ES-I3 (cell line): Measurements from ENCODE around the gene GNE.
"Not testable (repeated sequence)": the region's sequence is repeated elsewhere in the genome, so short reads cannot be mapped to it uniquely, and the experiment has no call there.

Experiments
- H3K36me3 ChIP-seq: 2 replicates; pipeline ENCODE4 v1.6.1; 2013; ENCODE audit warnings: mild to moderate bottlenecking, low read length, control low read depth, moderate library complexity; ENCODE audit not compliant: insufficient read depth
- H3K4me1 ChIP-seq: 2 replicates; pipeline ENCODE4 v1.6.1; 2013; ENCODE audit warnings: mild to moderate bottlenecking, control low read depth, low read length; ENCODE audit not compliant: insufficient read depth
- H3K9ac ChIP-seq: 2 replicates; pipeline ENCODE4 v1.6.1; 2013; ENCODE audit warnings: low read depth, mild to moderate bottlenecking, low read length, moderate library complexity
- H3K9me3 ChIP-seq: 2 replicates; pipeline ENCODE4 v1.6.1; 2013; ENCODE audit warnings: mild to moderate bottlenecking, low read length, moderate library complexity; ENCODE audit not compliant: control insufficient read depth, insufficient read depth

The GNE gene

DNA sequence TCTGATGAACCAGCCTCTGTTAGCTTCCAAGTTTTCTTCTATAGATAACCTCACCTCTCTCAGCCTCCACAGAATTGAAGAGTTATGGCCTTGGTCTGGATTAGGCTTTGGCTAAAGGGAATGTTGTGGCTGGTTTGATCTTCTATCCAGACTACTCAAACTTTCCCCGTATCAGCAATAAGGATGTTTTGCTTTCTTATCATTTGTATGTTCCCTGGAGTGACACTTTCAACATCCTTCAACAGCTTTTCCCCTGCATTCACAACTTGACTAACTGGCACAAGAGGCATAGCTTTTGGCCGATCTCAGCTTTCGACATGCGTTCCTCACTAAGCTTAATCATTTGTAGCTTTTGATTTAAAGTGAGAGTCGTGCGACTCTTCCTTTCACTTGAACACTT is 28.1 kb upstream of the GNE start:
- H3K36me3 ChIP-seq, result no peaks in the 10 kb centered on the region
- no peak overlapping the region for H3K9ac ChIP-seq
- H3K4me1 ChIP-seq, result no peaks in the 10 kb centered on the region
- no peaks in the 10 kb centered on the region for H3K9me3 ChIP-seq

GRCh38 chr9:36284226-36284625 is 26.0 kb upstream of the GNE start:
- no peak overlapping the region for H3K9ac ChIP-seq
- H3K9me3 ChIP-seq, result no peaks in the 10 kb centered on the region
- H3K4me1 ChIP-seq, result no peaks in the 10 kb centered on the region
- no peaks in the 10 kb centered on the region for H3K36me3 ChIP-seq

DNA sequence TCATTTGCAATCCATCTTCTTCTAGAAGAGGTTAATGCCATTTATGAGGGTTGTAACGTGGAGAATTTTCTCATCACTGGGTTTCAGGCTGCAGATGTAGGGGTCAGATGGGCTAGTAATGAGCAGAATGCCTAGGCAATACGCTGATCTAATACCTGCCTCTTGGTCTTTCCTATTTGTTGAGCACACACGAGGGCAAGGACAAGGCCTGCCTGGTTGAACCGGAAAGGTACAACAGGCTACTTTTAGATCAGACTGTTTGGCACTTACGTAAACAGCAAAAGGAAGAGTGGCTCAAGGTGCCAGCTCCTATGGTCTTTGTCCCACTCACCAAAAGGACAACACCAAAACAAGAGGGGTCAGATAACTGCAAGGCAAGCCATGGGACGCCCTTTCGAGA is 24.0 kb upstream of the GNE start:
- H3K36me3 ChIP-seq, result no peaks in the 10 kb centered on the region
- no peaks in the 10 kb centered on the region for H3K9me3 ChIP-seq
- H3K4me1 ChIP-seq, result no peaks in the 10 kb centered on the region
- no peak overlapping the region for H3K9ac ChIP-seq

DNA sequence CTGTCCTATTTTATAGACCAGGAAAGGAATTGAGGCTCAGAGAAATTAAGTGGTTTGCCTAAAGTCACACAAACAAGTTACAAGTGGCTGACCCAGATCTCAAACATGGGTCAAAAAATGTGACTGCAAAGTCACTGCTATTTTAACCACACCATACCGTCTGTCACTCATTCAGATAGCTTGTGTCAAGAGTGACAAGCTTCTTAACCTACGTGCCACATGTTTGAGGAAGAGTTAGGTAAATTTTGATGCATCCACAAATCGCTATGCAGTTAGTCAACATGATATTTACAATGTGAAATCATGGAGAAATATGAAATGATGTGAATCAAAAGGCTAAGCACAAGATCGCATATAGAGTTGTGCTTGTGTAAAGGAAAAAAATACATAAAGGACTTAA is 22.7 kb upstream of the GNE start:
- Histone ChIP-seq H3K9me3 (no peaks in the 10 kb centered on the region), H3K36me3 (no peaks in the 10 kb centered on the region), H3K4me1 (no peaks in the 10 kb centered on the region; the same call in 1 of the 2 replicates), H3K9ac (no peak overlapping the region)

- no peak overlapping the region for H3K9ac ChIP-seq
- no peaks in the 10 kb centered on the region; the same call in 1 of the 2 replicates for H3K4me1 ChIP-seq
- H3K9me3 ChIP-seq, result no peaks in the 10 kb centered on the region
- H3K36me3 ChIP-seq, result no peaks in the 10 kb centered on the region
Measured at GRCh38 chr9:36278243-36278642, 20.0 kb upstream of the GNE start.

DNA sequence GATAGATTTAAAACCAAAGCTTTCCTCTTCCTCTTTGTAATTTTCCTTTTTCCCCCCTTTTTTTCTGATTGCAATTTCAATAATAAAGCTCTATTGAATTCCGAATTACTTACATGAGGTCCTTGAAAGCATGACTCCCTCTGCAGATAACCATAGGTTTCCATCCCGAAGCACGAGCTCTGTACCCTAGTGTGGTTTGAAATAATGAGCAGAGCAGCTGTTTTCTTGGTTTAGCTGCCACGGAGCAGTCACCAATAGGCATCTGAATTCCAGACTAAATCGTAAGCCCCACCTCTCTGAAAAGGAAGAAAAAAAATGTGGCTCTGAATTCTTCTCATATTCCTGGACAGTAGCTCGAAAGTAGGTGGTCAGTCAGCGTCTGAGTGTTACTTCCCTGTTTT is 18.5 kb upstream of the GNE start:
- Histone ChIP-seq H3K36me3 (no peaks in the 10 kb centered on the region), H3K4me1 (no peaks in the 10 kb centered on the region; the same call in 1 of the 2 replicates), H3K9ac (no peak overlapping the region), H3K9me3 (no peaks in the 10 kb centered on the region)

DNA sequence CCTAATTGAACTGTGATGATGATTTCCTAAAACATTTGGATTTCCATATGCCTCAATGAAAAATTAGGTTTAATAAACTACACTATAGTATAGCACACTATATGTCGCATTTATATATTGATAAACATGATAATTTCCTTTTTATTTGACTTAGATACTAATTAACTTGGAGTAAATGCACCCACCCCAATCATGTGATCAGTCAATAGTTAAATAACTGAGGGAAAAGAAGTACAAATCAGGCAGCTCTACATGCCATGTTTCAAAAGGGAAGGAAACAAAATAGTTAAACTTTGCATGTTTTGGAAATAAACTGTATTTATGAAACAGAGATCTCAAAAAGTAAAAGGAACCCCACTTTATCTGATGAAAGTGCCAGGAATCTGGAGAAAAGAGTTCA is 18.0 kb upstream of the GNE start:
- Histone ChIP-seq H3K9ac (no peak overlapping the region), H3K4me1 (no peaks in the 10 kb centered on the region; the same call in 1 of the 2 replicates), H3K36me3 (no peaks in the 10 kb centered on the region), H3K9me3 (no peaks in the 10 kb centered on the region)

GRCh38 chr9:36275060-36275459 is 16.8 kb upstream of the GNE start:
- no peaks in the 10 kb centered on the region for H3K9me3 ChIP-seq

GRCh38 chr9:36273354-36273753 is 15.1 kb upstream of the GNE start:
- not testable (repeated sequence) for H3K9me3 ChIP-seq, H3K4me1 ChIP-seq, H3K36me3 ChIP-seq

More at GRCh38 chr9:36275060-36275459, 16.8 kb upstream of the GNE start:
- Histone ChIP-seq H3K9ac (no peak overlapping the region), H3K36me3 (no peaks in the 10 kb centered on the region), H3K4me1 (no peaks in the 10 kb centered on the region; the same call in 1 of the 2 replicates)

DNA sequence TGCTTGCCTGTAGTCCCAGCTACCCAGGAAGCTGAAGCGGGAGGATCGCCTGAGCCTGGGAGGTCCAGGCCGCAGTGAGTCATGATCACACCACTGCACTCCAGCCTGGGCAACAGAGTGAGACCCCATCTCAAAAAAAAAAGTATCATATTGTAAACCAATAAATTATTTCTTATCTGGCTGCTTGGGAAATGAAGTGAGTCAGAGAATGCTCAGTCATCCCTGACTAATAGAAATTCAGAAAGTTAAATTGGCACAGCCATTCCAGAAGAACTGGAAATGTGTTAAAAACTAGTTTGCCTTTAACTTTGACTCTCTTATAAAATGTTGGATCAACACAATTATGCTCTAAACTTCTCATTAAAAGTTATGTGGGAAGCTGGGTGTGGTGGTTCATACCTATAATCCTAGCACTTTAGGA is 9.8 kb upstream of the GNE start:
- no peak overlapping the region for H3K9ac ChIP-seq
- no peaks in the 10 kb centered on the region for H3K4me1 ChIP-seq
- no peaks in the 10 kb centered on the region for H3K36me3 ChIP-seq
- H3K9me3 ChIP-seq, result no peaks in the 10 kb centered on the region

More at GRCh38 chr9:36273354-36273753, 15.1 kb upstream of the GNE start:
- H3K9ac ChIP-seq, result not testable (repeated sequence)

DNA sequence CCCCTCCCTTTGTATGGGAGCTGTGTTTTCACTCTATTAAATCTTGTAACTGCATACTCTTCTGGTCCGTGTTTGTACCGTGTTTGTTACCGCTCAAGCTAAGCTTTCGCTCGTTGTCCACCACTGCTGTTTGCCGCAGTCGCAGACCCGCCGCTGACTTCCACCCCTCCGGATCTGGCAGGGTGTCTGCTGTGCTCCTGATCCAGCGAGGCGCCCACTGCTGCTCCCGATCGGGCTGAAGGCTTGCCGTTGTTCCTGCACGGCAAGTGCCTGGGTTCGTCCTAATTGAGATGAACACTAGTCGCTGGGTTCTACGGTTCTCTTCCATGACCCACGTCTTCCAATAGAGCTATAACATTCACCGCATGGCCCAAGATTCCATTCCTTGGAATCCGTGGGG is 6.6 kb upstream of the GNE start:
- no peaks in the 10 kb centered on the region for H3K4me1 ChIP-seq
- no peaks in the 10 kb centered on the region for H3K36me3 ChIP-seq
- no peak overlapping the region for H3K9ac ChIP-seq
- no peaks in the 10 kb centered on the region for H3K9me3 ChIP-seq

- no peaks in the 10 kb centered on the region for H3K4me1 ChIP-seq
- H3K9ac ChIP-seq, result no peak overlapping the region
- H3K36me3 ChIP-seq, result no peaks in the 10 kb centered on the region
- no peaks in the 10 kb centered on the region for H3K9me3 ChIP-seq
Measured at GRCh38 chr9:36263683-36264082, 5.4 kb upstream of the GNE start.

GRCh38 chr9:36258996-36259533 is 817 bp upstream of the GNE start:
- Histone ChIP-seq H3K4me1 (no peaks in the 10 kb centered on the region), H3K36me3 (no peaks in the 10 kb centered on the region), H3K9ac (peak overlapping the region; percentile 66), H3K9me3 (no peaks in the 10 kb centered on the region)

- H3K36me3 ChIP-seq, result peaks cover 4% of the 10 kb centered on the region; the same call in 1 of the 2 replicates
- H3K9ac ChIP-seq, result no peak overlapping the region
- H3K9me3 ChIP-seq, result no peaks in the 10 kb centered on the region
- H3K4me1 ChIP-seq, result no peaks in the 10 kb centered on the region
Measured at GRCh38 chr9:36251428-36251827, 6.8 kb downstream of the GNE start.

DNA sequence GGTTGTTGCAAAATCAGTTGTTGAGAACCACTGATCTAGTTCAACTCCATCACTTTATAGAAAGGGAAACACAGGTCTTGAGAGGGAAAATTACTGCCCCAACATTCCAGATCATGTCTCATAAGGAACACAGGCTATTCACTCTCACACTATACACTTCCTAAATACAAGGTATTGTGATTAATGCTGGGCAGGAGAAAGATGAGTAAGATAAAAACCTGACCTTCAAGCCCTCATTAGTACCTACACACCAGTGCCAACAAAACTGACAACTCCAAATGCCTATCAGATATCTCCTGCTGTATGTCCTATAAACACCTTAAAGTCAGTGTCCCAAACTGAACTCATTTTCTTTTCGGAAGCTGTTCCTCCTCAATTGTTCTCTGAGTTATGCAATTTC is 8.2 kb downstream of the GNE start:
- H3K9ac ChIP-seq, result no peak overlapping the region
- H3K4me1 ChIP-seq, result no peaks in the 10 kb centered on the region
- peaks cover 4% of the 10 kb centered on the region; the same call in 1 of the 2 replicates for H3K36me3 ChIP-seq
- no peaks in the 10 kb centered on the region for H3K9me3 ChIP-seq

- Histone ChIP-seq H3K36me3 (peaks cover 4% of the 10 kb centered on the region; the same call in 1 of the 2 replicates), H3K9ac (no peak overlapping the region), H3K9me3 (no peaks in the 10 kb centered on the region), H3K4me1 (no peaks in the 10 kb centered on the region)
Measured at GRCh38 chr9:36249189-36249588, 9.1 kb downstream of the GNE start.
